Muscle of leg (tissue), 11 donors: Measurements from ENCODE around the gene CYTH4. TPM values are rescaled to one million over a fixed set of nuclear protein-coding genes. Genes with fewer than 3 reads are reported as not detected.

Experiments used
- DNase-seq: peaks from one replicate; pipeline ENCODE4 v3.0.0; 2013
- H3K27ac ChIP-seq: one replicate; pipeline ENCODE4 v1.5.1; 2013; ENCODE audit warnings: mild to moderate bottlenecking, low read length, control low read depth
- H3K27me3 ChIP-seq: one replicate; pipeline ENCODE4 v1.6.1; 2013; ENCODE audit warnings: low read length; ENCODE audit not compliant: control insufficient read depth, insufficient read depth
- H3K36me3 ChIP-seq: one replicate; pipeline ENCODE4 v1.6.1; 2013; ENCODE audit warnings: low read length; ENCODE audit not compliant: control insufficient read depth, insufficient read depth
- H3K4me1 ChIP-seq: one replicate; pipeline ENCODE4 v1.6.1; 2013; ENCODE audit warnings: low read length; ENCODE audit not compliant: control insufficient read depth, insufficient read depth
- H3K4me3 ChIP-seq: one replicate; pipeline ENCODE4 v1.5.1; 2013; ENCODE audit warnings: low read length, control low read depth
- H3K9me3 ChIP-seq: replicated peaks from 2 replicates; pipeline ENCODE4 v1.6.1; 2013; ENCODE audit warnings: low read depth, low read length; ENCODE audit not compliant: control insufficient read depth
- WGBS: methylation state at CpG from one replicate; pipeline ENCODE4 v1.1.5; 2013; ENCODE audit warnings: missing lambda C conversion rate; ENCODE audit not compliant: insufficient coverage; 5-methylcytosine and 5-hydroxymethylcytosine counted together
- polyA plus RNA-seq, 8 donors: library from polyadenylated mRNA; unstranded; fragments of 120-200 nt; gene quantifications; one replicate each; pipeline versions ENCODE4 v1.2.1 to v1.2.3, GENCODE V29; 2013; ENCODE audit warnings: inconsistent platforms in 1 of 8, low replicate concordance in 1 of 8; ENCODE audit not compliant: insufficient read length in 8 of 8, insufficient read depth in 1 of 8
- total RNA-seq: library from RNA; stranded (reverse); fragments of 120-200 nt; gene quantifications from one replicate; pipeline ENCODE4 v1.2.4, GENCODE V29; 2013

CYTH4 gene
- total and polyA plus RNA-seq, 9 donors, result 4.6 to 9.6 (median 5.8) TPM

DNA sequence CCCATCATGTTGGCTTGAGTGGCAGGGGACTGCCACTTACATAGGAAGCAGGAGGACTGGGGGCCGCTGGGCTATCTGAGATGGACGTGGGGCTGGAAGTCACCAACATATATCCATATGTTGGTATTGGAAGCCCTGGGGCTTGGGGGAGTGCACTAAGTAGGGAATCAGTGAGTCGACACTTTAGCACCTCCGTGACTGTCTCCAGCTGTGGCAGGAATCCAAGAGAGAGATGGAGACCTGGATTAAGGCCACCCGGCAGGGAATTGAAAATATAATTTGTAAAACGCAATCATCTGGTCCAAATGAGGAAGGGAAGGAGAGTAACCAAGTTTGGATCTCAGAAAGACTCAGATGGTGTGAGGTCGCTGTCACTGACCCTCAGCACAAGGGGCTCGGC lies 76.6 kb downstream of the CYTH4 start:
- WGBS, result 50% methylated on average over 6 of the region's 8 CpGs

GRCh38 chr22:37362621-37363020 lies 80.3 kb downstream of the CYTH4 start:
- Histone ChIP-seq H3K27ac (no peak overlapping the region), H3K9me3 (no peaks in the 10 kb centered on the region), H3K4me1 (peaks cover 37% of the 10 kb centered on the region), H3K27me3 (peaks cover 2% of the 10 kb centered on the region), H3K4me3 (no peak overlapping the region), H3K36me3 (no peaks in the 10 kb centered on the region)
- peak; percentile 74 for DNase-seq
- no CpG with 5 or more reads among the region's 3 CpGs for WGBS

More for the DNA sequence above, 76.6 kb downstream of the CYTH4 start:
- Histone ChIP-seq H3K9me3 (no peaks in the 10 kb centered on the region), H3K27me3 (peaks cover 7% of the 10 kb centered on the region), H3K27ac (no peak overlapping the region), H3K36me3 (no peaks in the 10 kb centered on the region), H3K4me1 (peaks cover 19% of the 10 kb centered on the region), H3K4me3 (no peak overlapping the region)
- peak; percentile 40 for DNase-seq

DNA sequence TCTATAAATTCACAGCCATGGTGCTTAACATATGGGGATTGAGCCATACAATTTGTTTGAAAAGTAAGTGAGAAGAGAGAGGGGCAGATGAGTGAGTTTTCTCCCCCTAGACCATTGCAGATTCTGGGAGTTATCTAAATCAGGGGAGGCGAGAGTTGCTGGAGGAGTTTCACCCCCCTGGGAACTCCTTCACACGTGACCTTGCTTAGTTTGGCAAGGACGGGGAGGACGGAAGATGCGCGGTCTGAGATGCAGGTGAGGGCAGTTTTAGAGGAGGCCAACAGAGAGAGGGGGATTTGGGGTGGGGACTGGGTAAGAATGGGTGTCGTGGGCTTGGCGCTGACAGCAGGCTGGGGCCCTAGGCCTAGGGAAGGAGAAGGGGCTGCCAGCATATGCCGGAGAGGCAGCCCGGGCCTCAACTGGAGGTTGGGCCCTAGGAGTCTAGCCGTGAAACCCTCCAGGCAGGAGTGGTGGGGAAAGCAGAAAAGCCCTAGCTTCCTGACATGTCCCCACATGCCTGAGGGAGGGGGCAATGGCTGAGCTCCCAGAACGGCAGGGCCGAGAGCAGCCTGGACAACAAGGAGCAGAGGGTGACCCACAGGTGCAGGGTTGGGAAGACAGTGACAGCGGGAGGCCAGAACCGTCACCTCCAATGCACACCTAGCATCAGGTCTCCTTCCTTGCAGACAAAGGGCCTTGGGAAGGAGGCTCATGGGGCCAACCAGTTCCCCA lies 81.1 kb downstream of the CYTH4 start:
- peak; percentile 57 for DNase-seq
- H3K36me3 ChIP-seq, result no peaks in the 10 kb centered on the region
- H3K27ac ChIP-seq, result no peak overlapping the region
- WGBS, result 32% methylated on average over 11 of the region's 15 CpGs
- H3K4me1 ChIP-seq, result peaks cover 37% of the 10 kb centered on the region
- no peak overlapping the region for H3K4me3 ChIP-seq
- no peaks in the 10 kb centered on the region for H3K9me3 ChIP-seq
- no peaks in the 10 kb centered on the region for H3K27me3 ChIP-seq

Other genes with a start within 250 kb of the CYTH4 start
- gene KCTD17, start 230.8 kb upstream of the CYTH4 start, total RNA-seq, result 10.6 TPM
- gene KCTD17, start 230.8 kb upstream of the CYTH4 start, polyA plus RNA-seq, result 10 to 100 TPM; 15.6 to 22.1 (median 19.5) TPM
- not detected for gene TMPRSS6, start 172.8 kb upstream of the CYTH4 start, total RNA-seq
- under 1 TPM; 0.04 to 0.18 (median 0.11) TPM for gene TMPRSS6, start 172.8 kb upstream of the CYTH4 start, polyA plus RNA-seq
- 0.27 TPM for gene IL2RB, start 132.6 kb upstream of the CYTH4 start, total RNA-seq
- 1 to 10 TPM in 5 of 8 donors, under 1 TPM in 3; 0.68 to 1.7 (median 1.3) TPM for gene IL2RB, start 132.6 kb upstream of the CYTH4 start, polyA plus RNA-seq
- 10.3 TPM for gene C1QTNF6, start 94.3 kb upstream of the CYTH4 start, total RNA-seq
- 10 to 100 TPM; 13.7 to 28.9 (median 18.6) TPM for gene C1QTNF6, start 94.3 kb upstream of the CYTH4 start, polyA plus RNA-seq
- not detected for gene SSTR3, start 70.0 kb upstream of the CYTH4 start, total RNA-seq
- under 1 TPM in 1 of 8 donors, not detected in 7; 0.04 TPM for gene SSTR3, start 70.0 kb upstream of the CYTH4 start, polyA plus RNA-seq
- gene RAC2, start 38.2 kb upstream of the CYTH4 start, total RNA-seq, result 2.4 TPM
- gene RAC2, start 38.2 kb upstream of the CYTH4 start, polyA plus RNA-seq, result 10 to 100 TPM in 1 of 8 donors, 1 to 10 TPM in 7; 6.0 to 11.2 (median 7.1) TPM
- gene ELFN2, start 145.0 kb downstream of the CYTH4 start, total RNA-seq, result 0.35 TPM
- gene ELFN2, start 145.0 kb downstream of the CYTH4 start, polyA plus RNA-seq, result 1 to 10 TPM in 5 of 8 donors, under 1 TPM in 3; 0.67 to 2.2 (median 1.3) TPM
- gene MFNG, start 203.9 kb downstream of the CYTH4 start, total RNA-seq, result 5.2 TPM
- gene MFNG, start 203.9 kb downstream of the CYTH4 start, polyA plus RNA-seq, result 1 to 10 TPM; 5.0 to 10.0 (median 6.2) TPM
- gene CARD10, start 236.9 kb downstream of the CYTH4 start, total RNA-seq, result 7.8 TPM
- 10 to 100 TPM; 12.1 to 19.3 (median 14.4) TPM for gene CARD10, start 236.9 kb downstream of the CYTH4 start, polyA plus RNA-seq